Stimulated activated naive CD4-positive, alpha-beta T cell (primary cell): Measurements from ENCODE around the gene SPATA24.
"Not testable (repeated sequence)": the region's sequence is repeated elsewhere in the genome, so short reads cannot be mapped to it uniquely, and the experiment has no call there.

ENCODE experiments used
- DNase-seq, 6 experiments: peaks; one replicate each; lab custom pipeline; 2025; lab: John Stamatoyannopoulos, UW

Gene SPATA24

GRCh38 chr5:139403787-139404483 is at the start of gene SPATA24:
Gene SPATA24, minus strand, starts transcription at chr5:139404089. Its CDS starts 29 bp downstream, at chr5:139404060.
- DNase-seq: peak; percentile 96 to 98 (median 98)

- DNase-seq: no peak
Measured at GRCh38 chr5:139451878-139452660, 48.2 kb upstream of the SPATA24 start.

GRCh38 chr5:139451176-139451575 is 47.3 kb upstream of the SPATA24 start:
- DNase-seq: no peak

GRCh38 chr5:139446956-139447779 is 43.3 kb upstream of the SPATA24 start:
- DNase-seq: no peak

GRCh38 chr5:139445325-139446170 is 41.7 kb upstream of the SPATA24 start:
- DNase-seq: no peak

- peak in 3 of 6 experiments; percentile 23 to 50 (median 28) for DNase-seq
Measured at GRCh38 chr5:139443831-139444453, 40.1 kb upstream of the SPATA24 start.

GRCh38 chr5:139440416-139440815 is 36.5 kb upstream of the SPATA24 start:
- not testable (repeated sequence) for DNase-seq

GRCh38 chr5:139439013-139439903 is 35.4 kb upstream of the SPATA24 start, which contains the start of gene DNAJC18:
Gene DNAJC18, minus strand, starts transcription at chr5:139439525. Its CDS starts 80 bp downstream, at chr5:139439445.
- DNase-seq: peak; percentile 75 to 92 (median 84)

GRCh38 chr5:139438707-139439012 is 34.8 kb upstream of the SPATA24 start:
- no peak for DNase-seq

- no peak for DNase-seq
Measured at GRCh38 chr5:139435676-139436075, 31.8 kb upstream of the SPATA24 start.

- no peak for DNase-seq
Measured at GRCh38 chr5:139431706-139432105, 27.8 kb upstream of the SPATA24 start.

- peak in 3 of 6 experiments; percentile 36 to 43 (median 43) for DNase-seq
Measured at GRCh38 chr5:139430015-139430414, 26.1 kb upstream of the SPATA24 start.

- no peak for DNase-seq
Measured at GRCh38 chr5:139426203-139426885, 22.5 kb upstream of the SPATA24 start.

- DNase-seq: no peak
Measured at GRCh38 chr5:139425497-139425896, 21.6 kb upstream of the SPATA24 start.

- peak in 5 of 6 experiments; percentile 38 to 82 (median 66) for DNase-seq
Measured at GRCh38 chr5:139422307-139422893, 18.5 kb upstream of the SPATA24 start.

- no peak for DNase-seq
Measured at GRCh38 chr5:139419226-139420192, 15.6 kb upstream of the SPATA24 start.

GRCh38 chr5:139418793-139419192 is 14.9 kb upstream of the SPATA24 start:
- DNase-seq: no peak

- no peak for DNase-seq
Measured at GRCh38 chr5:139417214-139417613, 13.3 kb upstream of the SPATA24 start.
